22Rv1 (cell line): ENCODE measurements around the gene TCEA2.

Source experiments
- ZFX ChIP-seq: fragments of 450-650 bp; IDR thresholded peaks from 2 replicates; pipeline ENCODE4 v1.6.1; 2017; ENCODE audit warnings: antibody characterized with exemption, borderline replicate concordance
- TF ChIP-seq, protein P1 (sequence below): fragments of 450-650 bp; IDR thresholded peaks from 2 replicates; pipeline ENCODE4 v1.5.1; 2017; ENCODE audit warnings: mild to moderate bottlenecking

DNA sequence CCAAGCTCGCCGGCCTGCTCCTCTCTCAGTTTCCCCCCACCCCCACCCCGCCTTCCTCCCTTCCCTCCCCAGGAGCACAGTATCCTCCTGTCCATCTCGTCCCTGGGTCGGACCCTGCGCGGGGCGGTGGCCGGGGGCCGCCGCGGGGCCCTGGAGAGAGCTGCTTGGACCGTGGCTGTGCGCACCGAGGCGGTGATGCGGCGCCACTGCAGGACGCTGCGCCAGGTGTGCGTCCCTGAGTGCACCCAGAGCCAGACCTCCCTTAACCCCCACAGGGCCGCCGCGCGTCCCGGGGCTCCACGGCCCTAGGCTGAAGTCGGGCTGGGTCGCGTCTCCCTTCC lies 24.8 kb upstream of the TCEA2 start:
- TF ChIP-seq, protein P1, sequence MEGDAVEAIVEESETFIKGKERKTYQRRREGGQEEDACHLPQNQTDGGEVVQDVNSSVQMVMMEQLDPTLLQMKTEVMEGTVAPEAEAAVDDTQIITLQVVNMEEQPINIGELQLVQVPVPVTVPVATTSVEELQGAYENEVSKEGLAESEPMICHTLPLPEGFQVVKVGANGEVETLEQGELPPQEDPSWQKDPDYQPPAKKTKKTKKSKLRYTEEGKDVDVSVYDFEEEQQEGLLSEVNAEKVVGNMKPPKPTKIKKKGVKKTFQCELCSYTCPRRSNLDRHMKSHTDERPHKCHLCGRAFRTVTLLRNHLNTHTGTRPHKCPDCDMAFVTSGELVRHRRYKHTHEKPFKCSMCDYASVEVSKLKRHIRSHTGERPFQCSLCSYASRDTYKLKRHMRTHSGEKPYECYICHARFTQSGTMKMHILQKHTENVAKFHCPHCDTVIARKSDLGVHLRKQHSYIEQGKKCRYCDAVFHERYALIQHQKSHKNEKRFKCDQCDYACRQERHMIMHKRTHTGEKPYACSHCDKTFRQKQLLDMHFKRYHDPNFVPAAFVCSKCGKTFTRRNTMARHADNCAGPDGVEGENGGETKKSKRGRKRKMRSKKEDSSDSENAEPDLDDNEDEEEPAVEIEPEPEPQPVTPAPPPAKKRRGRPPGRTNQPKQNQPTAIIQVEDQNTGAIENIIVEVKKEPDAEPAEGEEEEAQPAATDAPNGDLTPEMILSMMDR = no peak
- no peak for TF ChIP-seq ZFX
